Measurements from ENCODE around the gene TEKTIP1. TPM values are rescaled to one million over a fixed set of nuclear protein-coding genes. Genes with fewer than 3 reads are reported as not detected.

The TEKTIP1 gene
- total and polyA plus RNA-seq, 9 of the 15 experiments (the other 6 are each of a cell fraction or from before 2014, with no cell fraction given): 0.66 TPM; not detected in 8

- Histone ChIP-seq H3K27ac (ENCODE audit: extremely low read depth, low read depth, low read length) (no peak overlapping the region), H3K79me2 (ENCODE audit: control insufficient read depth, insufficient read depth, low read length) (peaks cover 28% of the 10 kb centered on the region), H3K4me2 (ENCODE audit: insufficient read depth, low read length) (no peak overlapping the region), H3K4me1 (replicated peaks in 1 of 2; ENCODE audit: control insufficient read depth in 2 of 2, insufficient read depth in 2 of 2, low read length in 2 of 2) (peaks cover 2 to 36% of the 10 kb centered on the region in 2 experiments; a peak in 4 of 5 replicates), H3K9me3 (replicated peaks; ENCODE audit: control insufficient read depth, insufficient read depth, low read depth, low read length) (no peaks in the 10 kb centered on the region), H3K4me3 (no peak overlapping the region), H2AFZ (ENCODE audit: low read depth, low read length) (no peak overlapping the region), H3K9ac (ENCODE audit: insufficient read depth in 1 of 2, low read depth in 2 of 2, low read length in 2 of 2) (peak overlapping the region in 1 of 2 experiments; percentile 14; a peak in 1 of 4 replicates), H4K20me1 (replicated peaks; ENCODE audit: control insufficient read depth, insufficient read depth, low read length) (no peaks in the 10 kb centered on the region), H3K27me3 (ENCODE audit: control insufficient read depth in 2 of 2, insufficient read depth in 2 of 2, low read length in 2 of 2) (no peaks in the 10 kb centered on the region), H3K9me1 (ENCODE audit: control insufficient read depth, insufficient read depth, low read length) (no peaks in the 10 kb centered on the region), H3K36me3 (ENCODE audit: control insufficient read depth, insufficient read depth, low read length) (peaks cover 79% of the 10 kb centered on the region)
- BruUV-seq (replicated peaks): no TSS peak
- WGBS (ENCODE audit: insufficient coverage, low coverage, missing lambda C conversion rate): 95% methylated on average over 14 of the region's 18 CpGs
- CTCF ChIA-PET (ENCODE audit: low intra/inter-chr PET ratio): no interaction called here
- intact Hi-C loops (cut with micrococcal nuclease) (no loop called here), in situ Hi-C loops (cut with MboI) (no loop called here)
- TF ChIP-seq GABPA (tag; conservative IDR thresholded peaks at IDR 0.05; ENCODE audit: low read depth): no peak
- no peak for TF ChIP-seq TCF7 (IDR thresholded peaks at IDR 0.05; ENCODE audit: borderline replicate concordance)
- no peak for TF ChIP-seq VEZF1 (CRISPR knock-in tag; IDR thresholded peaks at IDR 0.05)
- no peak for TF ChIP-seq ASH1L (IDR thresholded peaks at IDR 0.05; ENCODE audit: borderline replicate concordance, low read depth, partially characterized antibody)
- TF ChIP-seq EGR1 (conservative IDR thresholded peaks at IDR 0.05): 0 out of 2 replicates have a peak, but pooled peaks have one; percentile 24
- TF ChIP-seq ZBTB33 (CRISPR knock-in tag; IDR thresholded peaks at IDR 0.05): peak; percentile 93
- TF ChIP-seq ZNF77 (CRISPR knock-in tag; IDR thresholded peaks at IDR 0.05): no peak
- 0 out of 6 replicates have a peak, but pooled peaks of 1 of the 3 experiments have one; percentile 4 for TF ChIP-seq CTCF (IDR thresholded peaks at IDR 0.05 in 2 of 3, conservative IDR thresholded peaks at IDR 0.05 in 1 of 3; ENCODE audit: insufficient read depth in 2 of 3, low read depth in 1 of 3, low read length in 3 of 3)
- ATAC-seq (no peak), FAIRE-seq (no peak), DNase-seq (ENCODE audit: extremely low read depth in 1 of 4, low spot score in 3 of 4) (no peak)
- POLR2A ChIA-PET: interaction anchor here (0.6 to 0.9 kb wide), 4 partner anchors 10 to 121 kb away, joined by 3 read pairs; partner anchors contain the start of gene SMIM24
These were observed 44.4 kb upstream of the TEKTIP1 start for GRCh38 chr19:3494559-3494958.

All from K562 (cell line).